Hematopoietic multipotent progenitor cell treated with erythropoietin and hydrocortisone succinate and interleukin-3 and kit ligand, for 8 days (in vitro differentiated cells): Measurements from ENCODE around the gene PIK3IP1.

ENCODE experiments used
- DNase-seq: peaks from one replicate; pipeline ENCODE4 v3.0.0-alpha.2; 2015

PIK3IP1 gene

DNA sequence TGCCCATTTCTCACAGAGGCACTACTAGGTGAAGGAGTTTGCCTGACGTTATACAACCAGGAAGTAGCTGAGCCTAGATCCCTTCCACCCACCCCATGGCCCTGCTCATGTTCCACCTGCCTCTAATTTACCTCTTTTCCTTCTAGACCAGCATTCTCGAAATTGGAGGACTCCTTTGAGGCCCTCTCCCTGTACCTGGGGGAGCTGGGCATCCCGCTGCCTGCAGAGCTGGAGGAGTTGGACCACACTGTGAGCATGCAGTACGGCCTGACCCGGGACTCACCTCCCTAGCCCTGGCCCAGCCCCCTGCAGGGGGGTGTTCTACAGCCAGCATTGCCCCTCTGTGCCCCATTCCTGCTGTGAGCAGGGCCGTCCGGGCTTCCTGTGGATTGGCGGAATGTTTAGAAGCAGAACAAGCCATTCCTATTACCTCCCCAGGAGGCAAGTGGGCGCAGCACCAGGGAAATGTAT, 14.1 kb downstream of the PIK3IP1 start:
- no peak for DNase-seq

DNA sequence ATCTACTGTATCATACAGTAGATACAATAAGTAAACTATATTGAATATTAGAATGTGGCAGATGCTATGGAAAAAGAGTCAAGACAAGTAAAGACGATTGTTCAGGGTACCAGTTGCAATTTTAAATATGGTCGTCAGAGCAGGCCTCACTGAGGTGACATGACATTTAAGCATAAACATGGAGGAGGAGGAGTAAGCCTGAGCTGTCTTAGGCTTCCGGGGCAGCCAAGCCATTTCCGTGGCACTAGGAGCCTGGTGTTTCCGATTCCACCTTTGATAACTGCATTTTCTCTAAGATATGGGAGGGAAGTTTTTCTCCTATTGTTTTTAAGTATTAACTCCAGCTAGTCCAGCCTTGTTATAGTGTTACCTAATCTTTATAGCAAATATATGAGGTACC, 14.5 kb downstream of the PIK3IP1 start:
- no peak for DNase-seq

DNA sequence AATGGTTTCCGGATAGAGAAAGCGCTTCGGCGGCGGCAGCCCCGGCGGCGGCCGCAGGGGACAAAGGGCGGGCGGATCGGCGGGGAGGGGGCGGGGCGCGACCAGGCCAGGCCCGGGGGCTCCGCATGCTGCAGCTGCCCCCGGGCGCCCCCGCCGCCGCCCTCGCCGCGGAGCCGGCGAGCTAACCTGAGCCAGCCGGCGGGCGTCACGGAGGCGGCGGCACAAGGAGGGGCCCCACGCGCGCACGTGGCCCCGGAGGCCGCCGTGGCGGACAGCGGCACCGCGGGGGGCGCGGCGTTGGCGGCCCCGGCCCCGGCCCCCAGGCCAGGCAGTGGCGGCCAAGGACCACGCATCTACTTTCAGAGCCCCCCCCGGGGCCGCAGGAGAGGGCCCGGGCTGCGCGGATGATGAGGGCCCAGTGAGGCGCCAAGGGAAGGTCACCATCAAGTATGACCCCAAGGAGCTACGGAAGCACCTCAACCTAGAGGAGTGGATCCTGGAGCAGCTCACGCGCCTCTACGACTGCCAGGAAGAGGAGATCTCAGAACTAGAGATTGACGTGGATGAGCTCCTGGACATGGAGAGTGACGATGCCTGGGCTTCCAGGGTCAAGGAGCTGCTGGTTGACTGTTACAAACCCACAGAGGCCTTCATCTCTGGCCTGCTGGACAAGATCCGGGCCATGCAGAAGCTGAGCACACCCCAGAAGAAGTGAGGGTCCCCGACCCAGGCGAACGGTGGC, 15.7 kb downstream of the PIK3IP1 start:
- DNase-seq: no peak

DNA sequence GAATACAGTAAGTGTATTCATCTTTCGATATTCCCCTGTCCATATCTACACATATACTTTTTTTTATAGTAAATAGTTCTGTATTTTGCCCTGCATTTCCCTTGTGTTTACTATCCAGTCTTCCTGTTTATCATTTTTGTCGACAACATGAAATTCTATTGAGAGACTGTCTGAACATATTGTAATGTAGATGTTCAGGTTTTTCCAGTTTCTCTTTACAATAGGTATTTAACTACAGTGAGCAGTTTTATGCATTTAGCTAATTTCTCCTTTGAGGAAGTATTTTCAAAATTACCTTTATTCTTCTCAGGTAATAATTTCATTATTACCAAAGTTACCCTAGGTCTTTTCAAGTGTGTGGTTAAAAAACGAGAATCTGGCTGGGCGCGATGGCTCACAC, 16.7 kb downstream of the PIK3IP1 start:
- DNase-seq: no peak

DNA sequence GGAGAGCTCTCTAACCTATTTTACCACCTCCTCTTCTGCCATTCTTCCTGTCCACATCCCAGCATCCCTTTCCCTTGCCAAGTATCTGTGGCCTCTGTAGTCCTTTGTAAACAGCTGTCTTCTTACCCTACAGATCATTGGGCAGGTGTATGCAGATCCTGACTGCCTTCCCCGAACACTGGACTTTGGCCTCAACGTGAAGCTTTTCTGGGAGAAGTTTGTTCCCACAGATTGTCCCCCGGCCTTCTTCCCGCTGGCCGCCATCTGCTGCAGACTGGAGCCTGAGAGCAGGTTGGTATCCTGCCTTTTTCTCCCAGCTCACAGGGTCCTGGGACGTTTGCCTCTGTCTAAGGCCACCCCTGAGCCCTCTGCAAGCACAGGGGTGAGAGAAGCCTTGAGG, 17.3 kb downstream of the PIK3IP1 start:
- no peak for DNase-seq

DNA sequence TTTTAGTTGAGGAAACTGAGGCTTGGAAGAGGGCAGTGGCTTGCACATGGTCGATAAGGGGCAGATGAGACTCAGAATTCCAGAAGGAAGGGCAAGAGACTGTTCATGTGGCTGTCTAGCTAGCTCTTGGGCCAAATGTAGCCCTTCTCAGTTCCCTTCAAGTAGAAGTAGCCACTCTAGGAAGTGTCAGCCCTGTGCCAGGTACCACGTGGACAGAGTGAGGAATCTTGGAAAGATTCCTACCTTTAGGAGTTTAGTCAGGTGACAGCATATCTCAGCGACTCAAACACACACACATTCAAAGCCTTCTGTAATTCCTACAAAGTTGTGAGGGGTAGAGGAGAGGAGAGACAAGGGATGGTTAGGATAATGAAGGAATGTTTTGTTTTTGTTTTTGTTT, 18.3 kb downstream of the PIK3IP1 start:
- DNase-seq: no peak

DNA sequence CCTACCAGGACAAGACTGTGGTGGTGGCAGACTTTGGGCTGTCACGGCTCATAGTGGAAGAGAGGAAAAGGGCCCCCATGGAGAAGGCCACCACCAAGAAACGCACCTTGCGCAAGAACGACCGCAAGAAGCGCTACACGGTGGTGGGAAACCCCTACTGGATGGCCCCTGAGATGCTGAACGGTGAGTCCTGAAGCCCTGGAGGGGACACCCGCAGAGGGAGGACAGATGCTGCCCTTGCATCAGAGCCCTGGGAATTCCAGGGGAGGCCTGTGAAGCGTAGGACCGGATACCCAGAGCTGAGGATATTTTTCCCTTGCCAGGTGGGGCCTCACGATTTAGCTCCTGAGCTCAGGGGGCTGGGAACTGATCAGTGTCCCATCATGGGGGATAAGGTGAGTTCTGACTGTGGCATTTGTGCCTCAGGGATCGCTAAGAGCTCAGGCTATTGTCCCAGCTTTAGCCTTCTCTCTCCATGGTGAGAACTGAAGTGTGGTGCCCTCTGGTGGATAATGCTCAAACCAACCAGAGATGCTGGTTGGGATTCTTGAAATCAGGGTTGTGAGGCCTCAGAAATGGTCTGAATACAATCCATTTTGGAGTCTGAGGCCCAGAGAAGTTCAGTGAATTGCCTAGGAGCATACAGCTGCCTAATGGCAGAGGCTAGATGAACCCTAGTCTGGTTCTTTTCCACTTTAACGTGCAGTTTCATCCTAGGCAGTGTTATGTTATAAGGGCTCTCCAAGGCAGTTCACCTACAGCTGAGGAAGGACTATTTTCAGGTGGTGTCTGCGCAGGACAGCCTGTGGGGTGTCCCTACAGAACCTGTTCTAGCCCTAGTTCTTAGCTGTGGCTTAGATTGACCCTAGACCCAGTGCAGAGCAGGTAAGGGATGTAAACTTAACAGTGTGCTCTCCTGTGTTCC, 19.5 kb downstream of the PIK3IP1 start:
- DNase-seq: peak; percentile 68

DNA sequence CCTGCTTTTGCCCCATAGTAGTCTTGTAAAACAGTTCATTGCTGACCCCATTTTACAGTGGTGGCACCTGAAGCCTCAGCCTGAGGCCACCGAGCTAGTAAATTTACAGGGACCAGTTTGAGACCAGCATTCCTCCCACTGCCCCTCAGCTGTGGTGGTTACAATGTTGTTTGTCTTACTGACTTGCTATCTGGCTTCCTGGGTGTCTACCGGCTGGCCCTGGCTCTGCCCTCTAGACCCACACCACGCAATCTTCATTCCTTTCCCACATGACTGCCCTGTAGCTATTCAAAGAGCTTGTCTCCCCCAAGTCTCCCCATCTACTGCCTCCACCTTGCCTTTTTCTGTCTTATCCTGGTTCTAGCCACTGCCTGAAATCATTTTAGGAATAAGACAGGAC, 20.8 kb downstream of the PIK3IP1 start:
- DNase-seq: no peak

DNA sequence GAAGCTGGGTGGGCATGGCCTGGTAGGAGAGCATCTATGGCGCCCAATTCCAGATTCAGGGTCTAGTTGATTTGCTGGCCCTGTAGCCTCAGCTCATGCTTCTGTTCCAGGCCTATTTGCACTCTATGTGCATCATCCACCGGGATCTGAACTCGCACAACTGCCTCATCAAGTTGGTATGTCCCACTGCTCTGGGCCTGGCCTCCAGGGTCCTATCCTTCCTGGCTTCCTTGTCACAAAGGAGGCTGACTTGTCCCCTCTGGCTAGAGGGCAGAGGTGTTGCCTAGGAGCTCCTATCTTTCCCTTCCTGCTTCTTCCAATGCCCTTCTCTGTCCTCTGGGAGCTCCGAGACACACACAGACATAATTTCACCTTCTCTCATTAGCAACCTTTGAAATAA, 21.3 kb downstream of the PIK3IP1 start:
- no peak for DNase-seq

DNA sequence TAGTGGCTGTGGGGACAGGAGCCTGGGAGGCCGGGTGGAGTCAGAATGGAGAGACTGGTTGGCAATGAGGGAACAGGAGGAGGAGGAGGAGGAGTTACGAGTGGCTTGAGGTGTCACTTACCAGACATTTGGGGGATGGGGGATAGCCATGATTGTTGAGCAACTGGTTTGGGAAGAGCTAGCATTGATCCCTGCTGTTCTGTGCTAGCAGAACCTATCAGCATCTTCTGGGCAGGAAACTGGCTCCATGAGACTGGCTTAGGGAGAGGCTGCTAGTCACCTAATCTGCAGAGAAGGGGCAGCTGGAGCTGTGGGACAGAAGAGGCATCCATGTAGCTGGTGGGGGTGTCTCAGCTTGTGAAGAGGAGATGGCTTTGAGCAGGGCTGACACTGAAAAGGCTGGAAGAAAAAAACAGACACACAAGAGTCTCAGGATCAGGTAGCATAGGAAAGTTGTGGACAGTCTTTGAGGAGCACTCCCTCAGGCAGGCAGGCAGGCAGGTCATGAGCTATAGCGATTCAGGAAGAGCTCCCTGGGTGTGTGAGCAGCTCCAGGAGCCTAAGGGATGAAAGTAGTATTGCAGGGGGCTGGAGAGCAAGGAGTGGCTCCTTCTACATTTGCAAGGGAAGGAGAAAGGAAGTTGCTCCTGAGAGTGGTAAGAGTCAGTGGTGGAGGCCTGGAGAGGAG, 22.3 kb downstream of the PIK3IP1 start:
- no peak for DNase-seq

DNA sequence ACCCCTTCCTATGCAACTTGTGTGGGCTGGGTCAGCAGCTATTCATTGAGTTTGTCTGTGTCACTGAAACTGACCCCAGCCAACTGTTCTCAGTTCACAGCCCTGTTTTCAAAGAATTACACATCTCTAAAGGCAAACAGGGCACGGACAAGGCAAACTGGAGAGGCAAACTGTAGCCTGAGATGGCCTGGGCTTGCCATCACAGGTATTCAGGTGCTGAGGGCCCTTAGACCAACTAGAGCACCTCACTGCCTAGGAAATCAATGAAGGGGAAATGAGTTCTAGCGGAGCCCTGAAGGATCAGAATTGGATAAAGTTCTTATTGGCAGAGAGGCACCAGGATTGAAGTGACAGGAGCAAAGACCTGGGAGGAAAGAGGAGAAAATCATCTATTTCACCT, 24.0 kb downstream of the PIK3IP1 start:
- no peak for DNase-seq

DNA sequence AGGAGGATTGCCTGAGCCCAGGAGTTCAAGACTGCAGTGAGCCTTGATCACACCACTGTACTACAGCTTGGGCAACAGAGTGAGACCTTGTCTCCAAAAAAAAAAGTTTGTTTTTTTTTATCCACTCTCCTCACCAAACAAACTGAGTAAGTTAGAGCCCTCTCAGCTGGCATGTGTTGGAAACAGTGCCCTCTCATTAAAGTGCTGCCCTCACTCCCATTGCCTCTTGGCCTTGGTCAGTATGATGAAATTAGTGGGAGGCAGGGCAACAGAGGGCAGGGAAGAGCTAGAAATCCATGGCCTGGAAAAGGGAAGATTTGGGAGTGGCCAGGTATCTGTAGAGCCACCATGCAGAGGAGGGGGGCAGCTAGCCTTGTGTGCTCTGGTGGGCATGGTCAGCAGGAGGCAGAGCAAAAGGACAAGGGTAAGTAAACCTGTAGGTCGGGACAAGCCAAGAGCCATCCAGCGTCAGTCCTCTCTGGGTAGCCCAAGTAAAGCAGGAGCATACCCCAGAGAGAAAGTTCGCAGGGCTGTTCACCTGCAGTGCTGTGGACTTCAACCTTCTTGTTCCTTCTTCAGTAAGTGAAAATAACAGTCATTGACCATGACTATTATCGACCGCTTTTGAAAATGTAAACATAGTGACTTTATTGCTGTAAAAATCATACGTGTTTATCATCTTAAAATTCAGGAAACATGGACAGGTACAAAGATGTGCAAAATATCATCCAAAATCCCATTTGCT, 28.2 kb downstream of the PIK3IP1 start:
- no peak for DNase-seq

DNA sequence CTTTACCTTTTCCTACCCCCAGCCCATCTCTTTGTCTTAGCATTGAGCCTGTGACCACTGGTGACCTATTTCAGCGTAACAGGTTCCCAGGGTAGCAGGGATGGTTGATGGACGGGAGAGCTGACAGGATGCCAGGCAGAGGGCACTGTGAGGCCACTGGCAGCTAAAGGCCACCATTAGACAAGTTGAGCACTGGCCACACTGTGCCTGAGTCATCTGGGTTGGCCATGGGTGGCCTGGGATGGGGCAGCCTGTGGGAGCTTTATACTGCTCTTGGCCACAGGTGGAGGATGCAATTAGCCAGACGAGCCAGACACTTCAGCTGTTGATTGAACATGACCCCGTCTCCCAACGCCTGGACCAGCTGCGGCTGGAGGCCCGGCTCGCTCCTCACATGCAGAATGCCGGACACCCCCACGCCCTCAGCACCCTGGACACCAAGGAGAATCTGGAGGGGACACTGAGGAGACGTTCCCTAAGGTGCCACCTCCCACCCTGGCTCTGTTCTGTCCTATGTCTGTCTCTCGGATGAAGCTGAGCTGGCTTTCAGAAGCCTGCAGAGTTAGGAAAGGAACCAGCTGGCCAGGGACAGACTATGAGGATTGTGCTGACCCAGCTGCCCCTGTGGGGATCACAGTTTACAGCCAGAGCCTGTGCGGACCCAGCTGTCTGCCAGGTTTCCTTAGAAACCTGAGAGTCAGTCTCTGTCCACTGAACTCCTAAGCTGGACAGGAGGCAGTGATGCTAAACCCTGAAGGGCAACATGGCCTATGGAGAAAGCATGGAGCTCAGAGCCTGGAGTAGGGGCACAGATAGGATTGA, 29.8 kb downstream of the PIK3IP1 start:
- no peak for DNase-seq

DNA sequence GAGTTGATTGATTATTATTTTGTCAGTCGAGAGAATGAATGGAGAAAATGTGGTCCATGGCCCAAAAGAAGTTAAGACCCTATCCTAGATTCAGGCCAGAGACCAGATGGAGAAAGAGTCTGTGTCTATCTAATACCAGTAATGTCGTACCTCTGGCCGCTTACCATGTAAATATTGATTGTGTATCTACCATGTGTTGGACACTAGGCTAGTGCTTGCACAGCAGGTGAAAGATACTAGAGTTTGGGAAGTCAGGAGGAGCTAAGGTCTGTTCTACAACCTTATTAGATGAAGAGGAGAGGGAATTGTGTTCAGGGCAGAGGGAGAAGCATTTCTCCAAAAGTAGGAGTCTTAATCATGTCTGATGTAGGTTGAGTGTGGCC, 31.8 kb downstream of the PIK3IP1 start:
- DNase-seq: no peak

DNA sequence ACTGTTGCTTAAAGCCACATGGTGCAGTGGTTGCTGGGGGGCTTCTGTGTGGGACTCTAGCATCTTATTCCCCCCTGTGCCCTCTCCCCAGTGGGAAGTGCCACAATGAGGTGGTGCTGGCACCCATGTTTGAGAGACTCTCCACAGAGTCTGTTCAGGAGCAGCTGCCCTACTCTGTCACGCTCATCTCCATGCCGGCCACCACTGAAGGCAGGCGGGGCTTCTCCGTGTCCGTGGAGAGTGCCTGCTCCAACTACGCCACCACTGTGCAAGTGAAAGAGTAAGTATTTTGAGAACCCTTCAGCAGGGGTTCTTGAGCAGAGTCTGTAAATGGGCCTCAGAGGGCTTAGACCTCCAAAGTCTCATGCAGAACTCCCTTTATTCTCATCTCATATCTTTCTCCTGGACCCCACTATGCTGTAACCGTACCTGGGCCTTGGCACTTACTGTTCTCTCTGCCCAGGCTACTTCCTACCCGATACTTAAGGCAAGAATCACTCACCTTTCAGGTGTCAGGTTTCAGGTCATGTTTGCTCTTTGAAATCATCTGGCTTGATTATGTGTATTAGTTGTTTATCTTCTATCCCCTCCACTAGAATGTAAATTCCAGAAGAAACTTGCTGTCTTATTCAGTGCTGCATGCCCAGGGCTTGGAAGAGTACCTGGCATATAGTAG, 32.4 kb downstream of the PIK3IP1 start:
- DNase-seq: no peak

DNA sequence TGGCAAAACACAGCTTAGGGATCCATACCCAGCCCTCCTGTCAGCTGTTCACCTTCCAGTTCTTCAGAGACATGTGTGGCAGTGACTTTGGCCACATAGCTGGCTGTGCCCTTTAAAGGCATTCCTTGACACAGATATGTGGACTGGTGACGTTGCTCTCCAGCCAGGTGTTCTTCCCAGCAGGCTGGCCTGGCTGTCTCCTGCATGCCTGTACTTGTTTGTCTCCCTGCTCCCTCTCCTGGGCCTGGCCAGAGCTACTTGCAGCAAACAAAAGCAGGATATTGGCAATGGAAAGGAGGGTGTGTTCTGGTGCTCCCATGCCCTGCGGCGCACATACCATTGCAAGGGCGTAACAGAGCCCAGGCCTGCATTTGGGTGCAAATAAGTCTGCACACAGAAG, 38.3 kb downstream of the PIK3IP1 start:
- DNase-seq: no peak

DNA sequence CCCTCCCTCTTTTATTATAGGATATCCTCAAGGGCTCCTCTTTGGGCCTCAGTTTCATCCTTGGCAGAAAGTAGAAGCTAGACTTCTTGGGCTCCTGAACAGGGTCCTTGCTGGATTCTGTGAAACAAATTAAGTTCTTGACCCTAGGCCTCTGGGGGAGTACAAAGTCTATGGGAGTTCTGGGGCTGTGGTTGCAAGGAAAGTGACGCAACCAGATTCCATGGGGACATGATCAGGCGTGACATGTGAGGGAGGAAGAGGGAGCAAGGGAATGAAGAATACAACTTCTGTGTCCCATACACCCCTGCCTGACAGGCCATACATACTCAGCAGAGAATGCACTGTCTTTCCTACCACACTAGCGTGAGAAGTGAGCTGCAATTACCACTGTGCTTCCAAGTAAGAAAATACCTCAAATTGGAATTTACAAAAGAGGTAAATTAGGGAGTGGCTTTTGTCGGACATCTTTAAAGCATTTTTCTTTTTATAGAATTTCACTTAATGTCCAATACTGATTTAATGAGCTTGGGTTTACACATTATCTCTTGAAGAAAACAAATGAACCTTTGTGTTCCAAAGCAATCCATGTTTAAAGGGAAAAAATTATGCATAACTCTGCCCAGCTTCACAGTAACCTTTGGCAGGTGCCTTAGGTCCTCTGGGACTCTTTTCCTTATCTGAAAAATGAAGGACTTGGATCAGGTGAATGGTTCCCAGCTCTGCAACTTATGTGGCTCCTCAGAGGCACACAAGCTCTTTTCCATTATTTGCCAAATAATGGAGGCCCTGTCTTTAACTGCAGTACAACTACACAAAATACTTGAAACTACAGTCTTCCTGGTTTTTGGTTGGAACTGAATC, 41.3 kb downstream of the PIK3IP1 start:
- no peak for DNase-seq

DNA sequence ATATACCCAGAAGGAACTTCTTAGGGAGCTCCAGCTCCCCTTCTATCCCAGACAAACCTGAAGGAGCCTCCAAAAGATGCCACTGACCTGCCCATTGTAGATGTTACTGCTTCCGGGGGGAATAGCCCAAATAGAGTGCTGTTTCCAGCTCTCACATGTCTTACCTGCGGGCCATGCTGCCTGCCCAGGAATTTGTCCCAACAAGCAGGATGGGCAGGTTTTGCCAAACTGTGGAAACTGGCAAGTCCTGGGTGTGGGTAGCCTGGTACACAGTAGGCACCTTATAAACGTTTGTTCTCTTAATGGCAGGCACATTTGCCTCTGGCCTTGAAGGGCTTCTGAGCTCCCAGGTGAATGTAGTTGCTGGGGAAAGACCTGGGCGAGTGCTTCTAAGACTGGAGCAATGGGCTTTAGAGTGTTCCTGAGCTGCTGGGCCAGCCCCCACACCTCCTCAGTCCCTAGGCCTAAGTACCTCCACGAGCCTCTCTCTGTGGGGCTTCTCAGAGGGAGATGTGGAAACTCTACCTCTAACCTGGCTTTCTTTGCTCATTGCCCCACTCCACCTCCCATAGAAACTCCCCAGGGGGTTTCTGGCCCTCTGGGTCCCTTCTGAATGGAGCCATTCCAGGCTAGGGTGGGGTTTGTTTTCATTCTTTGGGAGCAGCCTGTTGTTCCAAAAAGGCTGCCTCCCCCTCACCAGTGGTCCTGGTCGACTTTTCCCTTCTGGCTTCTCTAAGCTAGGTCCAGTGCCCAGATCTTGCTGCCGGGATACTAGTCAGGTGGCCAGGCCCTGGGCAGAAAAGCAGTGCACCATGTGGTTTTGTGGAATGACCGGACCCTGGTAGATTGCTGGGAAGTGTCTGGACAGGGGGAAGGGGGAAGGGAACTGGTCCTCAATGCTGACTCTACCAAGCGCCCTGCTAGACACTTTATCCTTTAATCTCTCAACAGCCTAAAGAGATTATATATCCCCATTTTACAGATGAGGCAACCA, 43.0 kb downstream of the PIK3IP1 start:
- no peak for DNase-seq

DNA sequence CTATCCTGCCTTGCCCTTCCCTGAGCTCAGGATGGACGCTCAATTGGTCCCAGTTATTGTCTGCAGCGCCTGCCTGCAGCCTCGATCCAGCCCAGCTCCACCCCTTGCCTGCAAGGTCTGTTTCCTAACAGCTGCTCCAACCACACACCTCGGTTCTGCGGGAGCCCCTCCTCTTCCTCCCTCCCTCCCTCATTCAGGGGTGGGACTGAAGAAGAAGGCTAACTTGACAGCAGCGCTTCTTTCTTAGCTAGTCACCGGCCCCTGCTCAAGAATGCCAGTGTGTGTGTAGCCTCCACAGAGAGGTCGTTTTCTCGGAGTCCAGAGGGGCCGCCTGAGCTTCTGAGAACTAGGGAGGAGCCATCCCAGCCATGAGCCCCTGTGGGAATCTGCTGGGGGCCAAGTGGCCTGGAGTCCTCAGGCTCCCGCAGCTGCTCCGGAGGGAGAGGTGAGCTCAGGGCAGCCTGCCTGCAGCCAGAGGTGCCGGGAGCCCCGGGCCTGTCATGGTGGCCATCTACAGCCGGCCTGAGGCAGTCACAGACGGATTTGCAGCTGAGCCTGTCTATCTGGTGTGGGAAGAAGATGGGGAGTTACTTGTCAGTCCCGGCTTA, 44.0 kb downstream of the PIK3IP1 start:
- DNase-seq: peak; percentile 78
